SU-DHL-6 (cell line): Measurements from ENCODE around the gene PCYT2.

ENCODE experiments used
- H2AFZ ChIP-seq: fragments of 200-600 bp; sonication (generic); 2 replicates; pipeline ENCODE4 v1.6.1; 2014; ENCODE audit warnings: low read depth, mild to moderate bottlenecking, moderate library complexity, mixed read lengths, antibody characterized with exemption, low read length; ENCODE audit not compliant: severe bottlenecking
- H3F3A ChIP-seq: fragments of 200-600 bp; shearing (Covaris generic); 2 replicates; pipeline ENCODE4 v1.6.0; 2016; ENCODE audit warnings: antibody characterized with exemption, mild to moderate bottlenecking; ENCODE audit not compliant: insufficient read depth
- H3K27ac ChIP-seq: fragments of 200-600 bp; sonication (generic); 2 replicates; pipeline ENCODE4 v1.5.1; 2016; ENCODE audit warnings: low read depth, mild to moderate bottlenecking, low read length, moderate library complexity, mixed read lengths
- H3K27me3 ChIP-seq: fragments of 200-600 bp; sonication (generic), shearing (Covaris generic); 2 replicates; pipeline ENCODE4 v1.6.0; 2014; ENCODE audit warnings: mild to moderate bottlenecking, low read length
- H3K36me3 ChIP-seq: fragments of 200-600 bp; sonication (generic); 2 replicates; pipeline ENCODE4 v1.6.1; 2014; ENCODE audit warnings: mild to moderate bottlenecking, low read length, mixed read lengths
- H3K4me2 ChIP-seq: fragments of 300-600, 200-600 bp; shearing (Covaris generic), sonication (generic); 2 replicates; pipeline ENCODE4 v1.6.0; 2014; ENCODE audit warnings: low read length, low read depth, mild to moderate bottlenecking; ENCODE audit not compliant: poor library complexity, severe bottlenecking
- H3K4me3 ChIP-seq: fragments of 200-600 bp; sonication (generic); 2 replicates; pipeline ENCODE4 v1.5.1; 2014; ENCODE audit warnings: antibody characterized with exemption, low read length, mild to moderate bottlenecking, mixed read lengths; ENCODE audit not compliant: insufficient read depth, poor library complexity, severe bottlenecking
- H3K79me2 ChIP-seq: fragments of 200-600 bp; sonication (generic); 2 replicates; pipeline ENCODE4 v1.6.1; 2014; ENCODE audit warnings: mild to moderate bottlenecking, low read length, moderate library complexity; ENCODE audit not compliant: insufficient read depth
- H3K9ac ChIP-seq: fragments of 200-600 bp; sonication (generic); 2 replicates; pipeline ENCODE4 v1.7.0; 2014; ENCODE audit warnings: mild to moderate bottlenecking, low read length
- H3K9me2 ChIP-seq: fragments of 200-600 bp; sonication (generic); replicated peaks from 2 replicates; pipeline ENCODE4 v1.6.1; 2014; ENCODE audit warnings: low read length; ENCODE audit not compliant: insufficient read depth
- H3K9me3 ChIP-seq: fragments of 200-600 bp; sonication (generic); 2 replicates; pipeline ENCODE4 v1.6.1; 2014; ENCODE audit warnings: low read length, mixed read lengths; ENCODE audit not compliant: insufficient read depth
- H4K20me1 ChIP-seq: fragments of 200-600 bp; sonication (generic); 2 replicates; pipeline ENCODE4 v1.6.1; 2014; ENCODE audit warnings: low read depth, mild to moderate bottlenecking, antibody characterized with exemption, low read length, moderate library complexity, mixed read lengths
- EZH2phosphoT487 ChIP-seq: fragments of 200-600 bp; sonication (generic), shearing (Covaris generic); conservative IDR thresholded peaks from 2 replicates; pipeline ENCODE4 v1.6.1; 2018; ENCODE audit warnings: mild to moderate bottlenecking, antibody characterized with exemption, low read length, moderate library complexity, mixed read lengths
- TF ChIP-seq, protein P1 (sequence below): fragments of 200-600 bp; sonication (generic); IDR thresholded peaks from one replicate; pipeline ENCODE4 v1.5.1; 2017; ENCODE audit warnings: antibody characterized with exemption, mild to moderate bottlenecking, low read length, moderate library complexity; ENCODE audit not compliant: insufficient read depth, poor library complexity, severe bottlenecking

Gene PCYT2

GRCh38 chr17:81888105-81888987 is 22.9 kb downstream of the PCYT2 start:
- Histone ChIP-seq H3F3A (peaks cover 8% of the 10 kb centered on the region), H4K20me1 (peaks cover 4% of the 10 kb centered on the region; the same call in 1 of the 2 replicates), H3K27ac (no peak overlapping the region), H3K36me3 (peaks cover 30% of the 10 kb centered on the region), H3K9me2 (no peaks in the 10 kb centered on the region), H2AFZ (no peak overlapping the region), H3K9ac (no peak overlapping the region), H3K4me3 (no peak overlapping the region), H3K79me2 (peaks cover 68% of the 10 kb centered on the region), H3K27me3 (no peaks in the 10 kb centered on the region), H3K9me3 (no peaks in the 10 kb centered on the region), H3K4me2 (no peak overlapping the region)
- TF ChIP-seq, protein P1, sequence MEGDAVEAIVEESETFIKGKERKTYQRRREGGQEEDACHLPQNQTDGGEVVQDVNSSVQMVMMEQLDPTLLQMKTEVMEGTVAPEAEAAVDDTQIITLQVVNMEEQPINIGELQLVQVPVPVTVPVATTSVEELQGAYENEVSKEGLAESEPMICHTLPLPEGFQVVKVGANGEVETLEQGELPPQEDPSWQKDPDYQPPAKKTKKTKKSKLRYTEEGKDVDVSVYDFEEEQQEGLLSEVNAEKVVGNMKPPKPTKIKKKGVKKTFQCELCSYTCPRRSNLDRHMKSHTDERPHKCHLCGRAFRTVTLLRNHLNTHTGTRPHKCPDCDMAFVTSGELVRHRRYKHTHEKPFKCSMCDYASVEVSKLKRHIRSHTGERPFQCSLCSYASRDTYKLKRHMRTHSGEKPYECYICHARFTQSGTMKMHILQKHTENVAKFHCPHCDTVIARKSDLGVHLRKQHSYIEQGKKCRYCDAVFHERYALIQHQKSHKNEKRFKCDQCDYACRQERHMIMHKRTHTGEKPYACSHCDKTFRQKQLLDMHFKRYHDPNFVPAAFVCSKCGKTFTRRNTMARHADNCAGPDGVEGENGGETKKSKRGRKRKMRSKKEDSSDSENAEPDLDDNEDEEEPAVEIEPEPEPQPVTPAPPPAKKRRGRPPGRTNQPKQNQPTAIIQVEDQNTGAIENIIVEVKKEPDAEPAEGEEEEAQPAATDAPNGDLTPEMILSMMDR: no peak
- no peak for TF ChIP-seq EZH2phosphoT487

DNA sequence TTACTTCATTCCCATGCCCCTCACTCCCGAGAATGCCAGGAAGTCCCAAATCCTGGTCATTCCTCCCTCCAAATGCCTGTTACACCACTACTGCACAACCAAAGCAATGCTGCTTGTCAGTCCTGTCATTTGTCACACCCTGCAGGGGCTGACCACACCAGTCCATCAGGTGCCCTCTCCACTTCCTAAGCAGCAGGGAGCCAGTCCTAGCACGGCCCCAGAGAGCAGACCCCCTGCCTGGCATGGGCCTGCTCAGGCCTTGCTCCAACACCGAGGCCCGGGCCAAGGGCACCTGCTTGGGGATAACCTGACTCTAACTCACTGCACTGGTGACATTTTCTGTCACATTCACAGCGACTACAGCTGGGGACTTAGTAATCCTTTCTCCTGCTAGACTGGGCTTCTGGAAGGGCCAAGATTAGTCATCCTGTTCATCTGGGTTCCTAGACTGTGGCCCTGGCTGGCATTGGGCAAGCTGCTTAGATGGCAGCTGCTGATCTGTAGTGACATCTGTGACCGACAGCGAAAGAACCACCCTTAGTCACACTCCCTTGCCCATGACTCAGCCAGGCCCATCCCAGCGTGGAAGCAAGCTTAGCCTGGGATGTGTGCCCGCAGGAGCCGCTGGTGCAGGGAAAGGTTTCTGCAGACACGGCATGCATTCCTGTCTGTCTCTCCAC is 25.2 kb downstream of the PCYT2 start:
- Histone ChIP-seq H4K20me1 (peaks cover 4% of the 10 kb centered on the region; the same call in 1 of the 2 replicates), H3K9ac (no peak overlapping the region), H3K27me3 (no peaks in the 10 kb centered on the region), H3K36me3 (peaks cover 35% of the 10 kb centered on the region), H3K27ac (no peak overlapping the region), H3K79me2 (peaks cover 60% of the 10 kb centered on the region), H3F3A (no peaks in the 10 kb centered on the region), H3K4me3 (no peak overlapping the region), H3K9me2 (no peaks in the 10 kb centered on the region), H3K9me3 (no peaks in the 10 kb centered on the region), H2AFZ (no peak overlapping the region), H3K4me2 (no peak overlapping the region)
- no peak for TF ChIP-seq EZH2phosphoT487
- TF ChIP-seq, protein P1: no peak

- peaks cover 60% of the 10 kb centered on the region for H3K79me2 ChIP-seq
These were observed 25.7 kb downstream of the PCYT2 start for GRCh38 chr17:81885454-81885853.

More at GRCh38 chr17:81885454-81885853, 25.7 kb downstream of the PCYT2 start:
- Histone ChIP-seq H3K27me3 (no peaks in the 10 kb centered on the region), H3K36me3 (peaks cover 34% of the 10 kb centered on the region), H3K27ac (no peak overlapping the region), H3K4me2 (no peak overlapping the region), H3K4me3 (no peak overlapping the region), H4K20me1 (peaks cover 4% of the 10 kb centered on the region; the same call in 1 of the 2 replicates), H3K9ac (no peak overlapping the region), H3F3A (no peaks in the 10 kb centered on the region), H3K9me2 (no peaks in the 10 kb centered on the region), H2AFZ (no peak overlapping the region), H3K9me3 (no peaks in the 10 kb centered on the region)
- no peak for TF ChIP-seq EZH2phosphoT487
- TF ChIP-seq, protein P1: no peak
